IMR-90 (cell line): ENCODE data around the gene PRR5. TPM values are rescaled to one million over a fixed set of nuclear protein-coding genes. Genes with fewer than 3 reads are reported as not detected.

Experiments used
- ATAC-seq: fragments of 200-7000 bp; cut with Tn5 transposase; 2 replicates; pipeline ENCODE4 v1.9.1; 2020; ENCODE audit warnings: low read depth, mild to moderate bottlenecking, moderate library complexity
- BruUV-seq: library from RNA; stranded (reverse); fragments of 400-500 nt; replicated peaks from 2 replicates; lab custom pipeline; 2021; lab: Mats Ljungman, UMichigan
- CTCF ChIA-PET: fragments of 300-600 bp; formaldehyde crosslinking; extraction: SDS; loops from one replicate; lab custom pipeline; 2021; ENCODE audit warnings: antibody characterized with exemption; lab: Yijun Ruan, JAX
- POLR2A ChIA-PET: fragments of 300-600 bp; sonication (Branson Sonifier 250); formaldehyde crosslinking; loops from one replicate; lab custom pipeline; 2022; ENCODE audit warnings: antibody characterized with exemption; ENCODE audit not compliant: unreplicated experiment; lab: Charles Lee
- DNase-seq: peaks from one replicate; pipeline ENCODE4 v3.0.0; 2013
- H2AFZ ChIP-seq: replicated peaks from 2 replicates; pipeline ENCODE3; 2013; ENCODE audit warnings: low read length, mild to moderate bottlenecking; ENCODE audit not compliant: poor library complexity
- H2AK5ac ChIP-seq: 2 replicates; pipeline ENCODE4 v1.6.1; 2013; ENCODE audit warnings: low read depth, low read length, inconsistent platforms
- H2AK9ac ChIP-seq: replicated peaks from 2 replicates; pipeline ENCODE3; 2013; ENCODE audit warnings: mild to moderate bottlenecking, low read depth, low read length, moderate library complexity; ENCODE audit not compliant: poor library complexity
- H2BK120ac ChIP-seq: 2 replicates; pipeline ENCODE4 v1.6.1; 2013; ENCODE audit warnings: low read depth, low read length, inconsistent platforms
- H2BK15ac ChIP-seq: 3 replicates; pipeline ENCODE4 v1.6.1; 2013; ENCODE audit warnings: low read depth, low read length, inconsistent platforms
- H2BK20ac ChIP-seq: 2 replicates; pipeline ENCODE4 v1.6.1; 2013; ENCODE audit warnings: low read depth, mild to moderate bottlenecking, inconsistent platforms, low read length, moderate library complexity
- H2BK5ac ChIP-seq: 2 replicates; pipeline ENCODE4 v1.6.1; 2013; ENCODE audit warnings: mild to moderate bottlenecking, low read depth, low read length, inconsistent platforms; ENCODE audit not compliant: poor library complexity, severe bottlenecking
- H3K14ac ChIP-seq: replicated peaks from 2 replicates; pipeline ENCODE4 v1.6.1; 2013; ENCODE audit warnings: low read depth, low read length, inconsistent platforms
- H3K18ac ChIP-seq: 2 replicates; pipeline ENCODE4 v1.6.1; 2013; ENCODE audit warnings: low read depth, low read length, control low read depth
- H3K23ac ChIP-seq: 2 replicates; pipeline ENCODE4 v1.6.1; 2013; ENCODE audit warnings: low read depth, low read length, inconsistent platforms
- H3K27ac ChIP-seq: 2 replicates; pipeline ENCODE4 v1.5.1; 2013; ENCODE audit warnings: mild to moderate bottlenecking, control low read depth, low read length; ENCODE audit not compliant: insufficient read depth
- H3K27me3 ChIP-seq: 2 replicates; pipeline ENCODE4 v1.6.1; 2013; ENCODE audit warnings: low read length; ENCODE audit not compliant: control insufficient read depth, insufficient read depth
- H3K36me3 ChIP-seq: 2 replicates; pipeline ENCODE4 v1.6.1; 2013; ENCODE audit warnings: low read length, mixed read lengths; ENCODE audit not compliant: control insufficient read depth, insufficient read depth
- H3K4ac ChIP-seq: 2 replicates; pipeline ENCODE4 v1.6.1; 2013; ENCODE audit warnings: low read depth, low read length, inconsistent platforms
- H3K4me1 ChIP-seq: 2 replicates; pipeline ENCODE4 v1.6.1; 2013; ENCODE audit warnings: low read length, mixed read lengths; ENCODE audit not compliant: control insufficient read depth, insufficient read depth
- H3K4me2 ChIP-seq: 2 replicates; pipeline ENCODE4 v1.6.1; 2013; ENCODE audit warnings: low read depth, mild to moderate bottlenecking, control low read depth, low read length, moderate library complexity
- H3K4me3 ChIP-seq: 2 replicates; pipeline ENCODE4 v1.5.1; 2013; ENCODE audit warnings: low read depth, mild to moderate bottlenecking, control low read depth, low read length, moderate library complexity; ENCODE audit not compliant: insufficient read depth
- H3K56ac ChIP-seq: 2 replicates; pipeline ENCODE4 v1.6.1; 2013; ENCODE audit warnings: low read length, inconsistent platforms; ENCODE audit not compliant: insufficient read depth; ENCODE audit errors: extremely low read depth
- H3K79me1 ChIP-seq, 2 experiments: 2 replicates each; pipeline ENCODE4 v1.6.1; 2013; ENCODE audit warnings: low read length in 2 of 2, inconsistent platforms in 1 of 2, low read depth in 1 of 2
- H3K9ac ChIP-seq: 2 replicates; pipeline ENCODE4 v1.6.1; 2013; ENCODE audit warnings: low read depth, low read length, control low read depth
- H3K9me1 ChIP-seq: 2 replicates; pipeline ENCODE4 v1.6.1; 2013; ENCODE audit warnings: low read length, inconsistent platforms; ENCODE audit not compliant: insufficient read depth
- H3K9me3 ChIP-seq: 2 replicates; pipeline ENCODE4 v1.6.1; 2013; ENCODE audit warnings: low read length; ENCODE audit not compliant: control insufficient read depth, insufficient read depth
- H4K20me1 ChIP-seq: 2 replicates; pipeline ENCODE4 v1.6.1; 2013; ENCODE audit warnings: low read length, inconsistent platforms; ENCODE audit not compliant: insufficient read depth
- H4K5ac ChIP-seq: 2 replicates; pipeline ENCODE4 v1.6.1; 2013; ENCODE audit warnings: mild to moderate bottlenecking, low read depth, low read length, control low read depth
- H4K8ac ChIP-seq, 2 experiments: 2 replicates each; pipeline ENCODE4 v1.6.1; 2013; ENCODE audit warnings: low read depth in 2 of 2, low read length in 2 of 2, control low read depth in 1 of 2, inconsistent platforms in 1 of 2
- H4K91ac ChIP-seq: 2 replicates; pipeline ENCODE4 v1.6.1; 2013; ENCODE audit warnings: low read depth, low read length, inconsistent platforms; ENCODE audit not compliant: insufficient read depth
- BHLHE40 ChIP-seq: fragments of 150-350 bp; IDR thresholded peaks from 2 replicates; pipeline ENCODE4 v1.6.1; 2016; ENCODE audit warnings: mild to moderate bottlenecking, low read depth, low read length
- CEBPB ChIP-seq: IDR thresholded peaks from 2 replicates; pipeline ENCODE4 v1.6.1; 2012; ENCODE audit warnings: low read depth, low read length, improper control_type of control experiment
- CHD1 ChIP-seq: IDR thresholded peaks from 2 replicates; pipeline ENCODE4 v1.6.1; 2012; ENCODE audit warnings: low read depth, low read length, improper control_type of control experiment
- MAFK ChIP-seq: IDR thresholded peaks from 2 replicates; pipeline ENCODE4 v1.6.1; 2012; ENCODE audit warnings: low read depth, low read length, improper control_type of control experiment
- MAZ ChIP-seq: IDR thresholded peaks from 2 replicates; pipeline ENCODE4 v1.6.1; 2012; ENCODE audit warnings: low read depth, mild to moderate bottlenecking, low read length, improper control_type of control experiment, moderate library complexity, borderline replicate concordance
- MXI1 ChIP-seq: IDR thresholded peaks from 2 replicates; pipeline ENCODE4 v1.6.1; 2012; ENCODE audit warnings: low read depth, mild to moderate bottlenecking, low read length, moderate library complexity, borderline replicate concordance
- NFE2L2 ChIP-seq: fragments of 150-350 bp; IDR thresholded peaks from 2 replicates; pipeline ENCODE4 v1.6.1; 2016; ENCODE audit warnings: low read depth, mild to moderate bottlenecking, low read length
- POLR2A ChIP-seq: IDR thresholded peaks from 2 replicates; pipeline ENCODE4 v1.6.1; 2012; ENCODE audit warnings: mild to moderate bottlenecking, low read depth, low read length
- RAD21 ChIP-seq: IDR thresholded peaks from 2 replicates; pipeline ENCODE4 v1.6.1; 2012; ENCODE audit warnings: low read length, improper control_type of control experiment
- RCOR1 ChIP-seq: IDR thresholded peaks from 2 replicates; pipeline ENCODE4 v1.6.1; 2012; ENCODE audit warnings: mild to moderate bottlenecking, low read length, improper control_type of control experiment; ENCODE audit not compliant: insufficient replicate concordance
- RFX5 ChIP-seq: IDR thresholded peaks from 2 replicates; pipeline ENCODE4 v1.8.0; 2012; ENCODE audit warnings: low read depth, mild to moderate bottlenecking, low read length, moderate library complexity
- SMC3 ChIP-seq: fragments of 150-350 bp; IDR thresholded peaks from 2 replicates; pipeline ENCODE4 v1.6.1; 2016; ENCODE audit warnings: low read depth, mild to moderate bottlenecking, antibody characterized with exemption, low read length, moderate library complexity
- WGBS, 2 experiments: methylation state at CpG; one replicate each; pipeline versions ENCODE4 v1.1.5 to v1.1.7; 2013; ENCODE audit warnings: missing lambda C conversion rate in 2 of 2; ENCODE audit not compliant: insufficient read length in 1 of 2; ENCODE audit errors: extremely low coverage in 2 of 2; 5-methylcytosine and 5-hydroxymethylcytosine counted together
- dilution Hi-C: fragments of 300-500 bp; cut with HindIII; formaldehyde crosslinking; loops from one replicate; pipeline ENCODE4 v1.14.3; 2018; ENCODE audit warnings: low sequenced_read_pairs; ENCODE audit not compliant: unreplicated experiment
- in situ Hi-C: fragments of 300-500 bp; cut with MboI; formaldehyde crosslinking; loops from 3 replicates; pipeline ENCODE4 v1.14.3; 2019; ENCODE audit warnings: low sequenced_read_pairs, inconsistent platforms, mixed read lengths
- intact Hi-C: fragments of 100-400 bp; cut with micrococcal nuclease; formaldehyde crosslinking; loops from 2 replicates; pipeline ENCODE4 v1.10.0; 2022
- polyA plus RNA-seq, 3 experiments: library from polyadenylated mRNA; depleted of rRNA; stranded (reverse); fragments of >200 nt; gene quantifications; 2 replicates each; pipeline ENCODE4 v1.2.3, GENCODE V29; 2012; ENCODE audit warnings: low replicate concordance in 1 of 3
- total RNA-seq: library from RNA; depleted of rRNA; stranded (reverse); fragments of >200 nt; gene quantifications from 2 replicates; pipeline ENCODE4 v1.2.3, GENCODE V29; 2012
- TF ChIP-seq, protein P1 (sequence below): conservative IDR thresholded peaks from 2 replicates; pipeline ENCODE4 v1.5.1; 2012; ENCODE audit warnings: mild to moderate bottlenecking, low read depth, low read length, improper control_type of control experiment
- TF ChIP-seq, protein P2 (sequence below): fragments of 150-350 bp; IDR thresholded peaks from 2 replicates; pipeline ENCODE4 v1.6.1; 2016; ENCODE audit warnings: low read depth, mild to moderate bottlenecking, low read length, moderate library complexity, borderline replicate concordance

PRR5 gene
- total and polyA plus RNA-seq, 2 of the 4 experiments (the other 2 are of a cell fraction) = 8.1 to 24.3 TPM

- Histone ChIP-seq H2BK15ac (peak overlapping the region; percentile 42; the same call in 1 of the 3 replicates), H4K91ac (peak overlapping the region; percentile 97), H3K4me3 (no peak overlapping the region), H3K14ac (peak overlapping the region; percentile 48), H3K36me3 (no peaks in the 10 kb centered on the region; the same call in 1 of the 2 replicates), H3K23ac (peak overlapping the region; percentile 33; the same call in 1 of the 2 replicates), H2AK9ac (peak overlapping the region; percentile 60), H4K8ac (peak overlapping the region in 1 of 2 experiments; percentile 85; a peak in 3 of 4 replicates), H3K9me1 (peaks cover 20% of the 10 kb centered on the region), H3K9me3 (no peaks in the 10 kb centered on the region), H3K56ac (peak overlapping the region; percentile 12; the same call in 1 of the 2 replicates), H2BK120ac (peak overlapping the region; percentile 89), H3K27ac (peak overlapping the region; percentile 51; the same call in 1 of the 2 replicates), H2BK20ac (peak overlapping the region; percentile 90), H3K4me1 (peaks cover 25% of the 10 kb centered on the region), H2AFZ (peak overlapping the region; percentile 89), H3K27me3 (no peaks in the 10 kb centered on the region), H3K18ac (peak overlapping the region; percentile 20; the same call in 1 of the 2 replicates), H3K4me2 (peak overlapping the region; percentile 6; the same call in 1 of the 2 replicates), H4K5ac (peak overlapping the region; percentile 13), H2BK5ac (peak overlapping the region; percentile 56), H3K9ac (no peak overlapping the region), H2AK5ac (peak overlapping the region; percentile 71), H4K20me1 (peaks cover 9% of the 10 kb centered on the region), H3K79me1 (peaks cover 6 to 16% of the 10 kb centered on the region in 2 experiments; a peak in 3 of 4 replicates), H3K4ac (peak overlapping the region; percentile 95)
- BruUV-seq = no TSS peak
- dilution Hi-C loops = no loop called here
- ATAC-seq = peak; percentile 90
- 83% methylated on average over 1 of the region's 23 CpGs; no CpG with 5 or more reads in 1 of the 2 experiments for WGBS, 2 experiments
- ChIA-PET POLR2A (no interaction called here), CTCF (interaction anchor here (0.6 to 1.9 kb wide), 4 partner anchors 9 to 17 kb away, joined by 3 to 10 read pairs (median 4); no protein-coding TSS in a partner anchor)
- intact Hi-C loops = no loop called here
- DNase-seq = peak; percentile 95
- in situ Hi-C loops = no loop called here
- TF ChIP-seq RFX5 (no peak), SMC3 (peak; percentile 91), NFE2L2 (no peak), POLR2A (no peak; the same call in 1 of the 2 replicates), CEBPB (peak; percentile 61), BHLHE40 (peak; percentile 47), MAZ (peak; percentile 90), RCOR1 (peak; percentile 84), CHD1 (no peak), RAD21 (peak; percentile 84), MXI1 (peak; percentile 41; the same call in 1 of the 2 replicates), MAFK (no peak)
- TF ChIP-seq, protein P1, sequence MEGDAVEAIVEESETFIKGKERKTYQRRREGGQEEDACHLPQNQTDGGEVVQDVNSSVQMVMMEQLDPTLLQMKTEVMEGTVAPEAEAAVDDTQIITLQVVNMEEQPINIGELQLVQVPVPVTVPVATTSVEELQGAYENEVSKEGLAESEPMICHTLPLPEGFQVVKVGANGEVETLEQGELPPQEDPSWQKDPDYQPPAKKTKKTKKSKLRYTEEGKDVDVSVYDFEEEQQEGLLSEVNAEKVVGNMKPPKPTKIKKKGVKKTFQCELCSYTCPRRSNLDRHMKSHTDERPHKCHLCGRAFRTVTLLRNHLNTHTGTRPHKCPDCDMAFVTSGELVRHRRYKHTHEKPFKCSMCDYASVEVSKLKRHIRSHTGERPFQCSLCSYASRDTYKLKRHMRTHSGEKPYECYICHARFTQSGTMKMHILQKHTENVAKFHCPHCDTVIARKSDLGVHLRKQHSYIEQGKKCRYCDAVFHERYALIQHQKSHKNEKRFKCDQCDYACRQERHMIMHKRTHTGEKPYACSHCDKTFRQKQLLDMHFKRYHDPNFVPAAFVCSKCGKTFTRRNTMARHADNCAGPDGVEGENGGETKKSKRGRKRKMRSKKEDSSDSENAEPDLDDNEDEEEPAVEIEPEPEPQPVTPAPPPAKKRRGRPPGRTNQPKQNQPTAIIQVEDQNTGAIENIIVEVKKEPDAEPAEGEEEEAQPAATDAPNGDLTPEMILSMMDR = peak; percentile 100
- TF ChIP-seq, protein P2, sequence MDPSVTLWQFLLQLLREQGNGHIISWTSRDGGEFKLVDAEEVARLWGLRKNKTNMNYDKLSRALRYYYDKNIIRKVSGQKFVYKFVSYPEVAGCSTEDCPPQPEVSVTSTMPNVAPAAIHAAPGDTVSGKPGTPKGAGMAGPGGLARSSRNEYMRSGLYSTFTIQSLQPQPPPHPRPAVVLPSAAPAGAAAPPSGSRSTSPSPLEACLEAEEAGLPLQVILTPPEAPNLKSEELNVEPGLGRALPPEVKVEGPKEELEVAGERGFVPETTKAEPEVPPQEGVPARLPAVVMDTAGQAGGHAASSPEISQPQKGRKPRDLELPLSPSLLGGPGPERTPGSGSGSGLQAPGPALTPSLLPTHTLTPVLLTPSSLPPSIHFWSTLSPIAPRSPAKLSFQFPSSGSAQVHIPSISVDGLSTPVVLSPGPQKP = no peak
These were observed 17.3 kb upstream of the PRR5 start for GRCh38 chr22:44684506-44685383.
